HepG2 (cell line): ENCODE measurements around the gene PLAGL2. TPM values are rescaled to one million over a fixed set of nuclear protein-coding genes. Genes with fewer than 3 reads are reported as not detected.
A peak's percentile ranks its signal among the peaks of the same experiment; 100 is the strongest.

Source experiments
- CBFB ChIP-seq: sonication (generic); formaldehyde crosslinking; IDR thresholded peaks from 2 replicates; pipeline ENCODE4 v1.4.0; 2020; ENCODE audit warnings: missing genetic modification reagents
- CCAR2 ChIP-seq: fragments of 200-400 bp; formaldehyde crosslinking; optimal IDR thresholded peaks from 2 replicates; pipeline ENCODE3; 2018; ENCODE audit warnings: low read depth, mild to moderate bottlenecking, low read length, moderate library complexity
- CREM ChIP-seq, 2 experiments: sonication (generic) in 1 of 2; formaldehyde crosslinking in 1 of 2; IDR thresholded peaks; 2 replicates each; pipeline versions ENCODE4 v1.4.0 to v1.6.1; 2016 to 2020; ENCODE audit warnings: antibody characterized with exemption in 1 of 2, mild to moderate bottlenecking in 1 of 2, missing genetic modification reagents in 1 of 2
- FUBP1 ChIP-seq: sonication (generic); formaldehyde crosslinking; IDR thresholded peaks from 2 replicates; pipeline ENCODE4 v1.5.1; 2020; ENCODE audit warnings: missing genetic modification reagents, mild to moderate bottlenecking, borderline replicate concordance
- IKZF5 ChIP-seq: IDR thresholded peaks from 2 replicates; pipeline ENCODE4 v1.6.1; 2018; ENCODE audit warnings: missing genetic modification reagents, mild to moderate bottlenecking, missing compliant biosample characterization
- NFYC ChIP-seq: IDR thresholded peaks from 2 replicates; pipeline ENCODE4 v1.6.1; 2016; ENCODE audit warnings: missing genetic modification reagents, missing compliant biosample characterization
- NONO ChIP-seq, 2 experiments: fragments of 450-650 bp in 1 of 2; sonication (generic) in 1 of 2; formaldehyde crosslinking in 1 of 2; IDR thresholded peaks in 1 of 2; conservative IDR thresholded peaks in 1 of 2; 2 replicates each; pipeline versions ENCODE4 v1.6.1 to v1.8.0; 2017 to 2022; ENCODE audit warnings: mild to moderate bottlenecking in 1 of 2, missing genetic modification reagents in 1 of 2, moderate library complexity in 1 of 2
- NR0B2 ChIP-seq: sonication (generic); formaldehyde crosslinking; IDR thresholded peaks from 2 replicates; pipeline ENCODE4 v1.4.0; 2020; ENCODE audit warnings: mild to moderate bottlenecking, missing genetic modification reagents
- SIX1 ChIP-seq: sonication (generic); formaldehyde crosslinking; IDR thresholded peaks from 2 replicates; pipeline ENCODE4 v1.4.0; 2020; ENCODE audit warnings: missing genetic modification reagents, borderline replicate concordance
- SMAD1 ChIP-seq: sonication (generic); formaldehyde crosslinking; IDR thresholded peaks from 2 replicates; pipeline ENCODE4 v1.4.0; 2020; ENCODE audit warnings: missing genetic modification reagents, low read depth, mild to moderate bottlenecking, borderline replicate concordance
- TARDBP ChIP-seq: sonication (generic); formaldehyde crosslinking; IDR thresholded peaks from 2 replicates; pipeline ENCODE4 v1.8.0; 2022; ENCODE audit warnings: mild to moderate bottlenecking, missing genetic modification reagents
- TCF12 ChIP-seq, 2 experiments: fragments of 450-650 bp in 1 of 2; sonication (generic) in 1 of 2; formaldehyde crosslinking in 1 of 2; IDR thresholded peaks; 2 replicates each; pipeline versions ENCODE4 v1.6.1 to v1.8.0; 2017 to 2022; ENCODE audit warnings: antibody characterized with exemption in 1 of 2, mild to moderate bottlenecking in 1 of 2, missing genetic modification reagents in 1 of 2, moderate library complexity in 1 of 2
- ZBTB7A ChIP-seq: sonication (generic); formaldehyde crosslinking; IDR thresholded peaks from 2 replicates; pipeline ENCODE4 v1.8.0; 2022; ENCODE audit warnings: mild to moderate bottlenecking, missing genetic modification reagents
- ZMYM4 ChIP-seq: sonication (generic); formaldehyde crosslinking; IDR thresholded peaks from 2 replicates; pipeline ENCODE4 v1.8.1; 2023; ENCODE audit warnings: mild to moderate bottlenecking, missing genetic modification reagents
- ZNF136 ChIP-seq: sonication (generic); formaldehyde crosslinking; IDR thresholded peaks from 2 replicates; pipeline ENCODE4 v1.8.1; 2022; ENCODE audit warnings: low read depth, mild to moderate bottlenecking, moderate library complexity, missing genetic modification reagents
- ZNF331 ChIP-seq: sonication (generic); formaldehyde crosslinking; IDR thresholded peaks from 2 replicates; pipeline ENCODE4 v1.4.0; 2020; ENCODE audit warnings: missing genetic modification reagents
- ZNF510 ChIP-seq: sonication (generic); formaldehyde crosslinking; IDR thresholded peaks from 2 replicates; pipeline ENCODE4 v1.4.0; 2020; ENCODE audit warnings: low read depth, mild to moderate bottlenecking, missing genetic modification reagents
- ZNF547 ChIP-seq: sonication (generic); formaldehyde crosslinking; IDR thresholded peaks from 2 replicates; pipeline ENCODE4 v1.5.1; 2020; ENCODE audit warnings: mild to moderate bottlenecking, missing genetic modification reagents
- polyA plus RNA-seq, 8 experiments: library from polyadenylated mRNA; depleted of rRNA in 3 of 8; stranded (reverse) in 7 of 8; unstranded in 1 of 8; fragments of >200 nt; fragmentation: Illumina TruSeq in 4 of 8; extraction: Trizol in 4 of 8; gene quantifications; 2 replicates each; pipeline versions ENCODE4 v1.2.1 to v1.2.3, GENCODE V29; 2011 to 2016; ENCODE audit warnings: low read depth in 4 of 8, missing spikeins in 1 of 8, mixed read lengths in 1 of 8; ENCODE audit not compliant: insufficient read depth in 1 of 8
- total RNA-seq, 5 experiments: library from RNA; depleted of rRNA; stranded (reverse); fragments of >200 nt; fragmentation: Illumina TruSeq; extraction: Trizol; gene quantifications; 2 replicates each; pipeline ENCODE4 v1.2.3, GENCODE V29; 2016; ENCODE audit warnings: low read depth in 1 of 5
- TF ChIP-seq, protein P1 (sequence below): sonication (generic); formaldehyde crosslinking; IDR thresholded peaks from 2 replicates; pipeline ENCODE4 v1.9.0; 2021; ENCODE audit warnings: missing genetic modification reagents, borderline replicate concordance

PLAGL2 gene
- total and polyA plus RNA-seq, 2 of the 13 experiments (the other 11 are each of a cell fraction or from before 2014, with no cell fraction given), result 15.2 to 15.3 TPM

DNA sequence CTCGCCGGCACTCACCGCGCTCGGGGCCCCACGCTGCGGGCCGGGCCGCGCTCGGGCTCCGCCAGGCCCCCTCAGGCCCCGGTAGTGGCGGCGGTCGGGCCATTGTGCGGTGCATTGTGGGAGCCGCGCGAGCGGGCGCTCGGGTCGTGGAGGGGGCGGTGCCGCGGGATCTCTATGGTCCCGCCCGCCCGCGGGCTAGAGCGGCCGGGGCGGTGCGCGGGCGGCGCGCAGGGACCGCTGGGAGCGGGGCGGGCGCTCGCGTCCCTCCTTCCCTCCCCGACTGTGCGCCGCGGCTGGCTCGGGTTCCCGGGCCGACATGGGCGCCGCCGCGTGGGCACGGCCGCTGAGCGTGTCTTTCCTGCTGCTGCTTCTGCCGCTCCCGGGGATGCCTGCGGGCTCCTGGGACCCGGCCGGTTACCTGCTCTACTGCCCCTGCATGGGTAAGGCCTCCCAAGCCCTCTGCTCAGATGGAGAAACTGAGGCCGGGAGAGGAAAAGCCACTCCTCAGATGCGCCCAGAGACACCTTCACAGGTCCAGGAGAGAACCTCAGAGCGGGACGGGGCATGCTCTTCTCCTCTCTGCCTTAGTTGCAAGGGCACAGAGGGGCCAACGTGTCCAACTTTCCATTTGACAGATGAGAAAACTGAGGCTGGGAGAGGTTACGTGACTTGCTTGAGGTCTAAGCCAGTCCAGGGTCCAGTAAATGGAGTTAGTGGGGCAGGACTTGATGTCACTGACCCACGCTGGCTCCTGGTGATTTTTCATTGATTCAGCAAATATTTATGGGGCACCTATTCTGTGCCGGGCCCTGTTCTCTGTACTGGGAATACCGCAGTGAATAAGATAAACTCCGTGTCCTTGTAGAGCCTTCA lies at the start of gene PLAGL2, which contains the start of gene POFUT1 (continued):
- peak; percentile 68 for TF ChIP-seq CBFB (CRISPR knock-in tag)
- TF ChIP-seq, protein P1, sequence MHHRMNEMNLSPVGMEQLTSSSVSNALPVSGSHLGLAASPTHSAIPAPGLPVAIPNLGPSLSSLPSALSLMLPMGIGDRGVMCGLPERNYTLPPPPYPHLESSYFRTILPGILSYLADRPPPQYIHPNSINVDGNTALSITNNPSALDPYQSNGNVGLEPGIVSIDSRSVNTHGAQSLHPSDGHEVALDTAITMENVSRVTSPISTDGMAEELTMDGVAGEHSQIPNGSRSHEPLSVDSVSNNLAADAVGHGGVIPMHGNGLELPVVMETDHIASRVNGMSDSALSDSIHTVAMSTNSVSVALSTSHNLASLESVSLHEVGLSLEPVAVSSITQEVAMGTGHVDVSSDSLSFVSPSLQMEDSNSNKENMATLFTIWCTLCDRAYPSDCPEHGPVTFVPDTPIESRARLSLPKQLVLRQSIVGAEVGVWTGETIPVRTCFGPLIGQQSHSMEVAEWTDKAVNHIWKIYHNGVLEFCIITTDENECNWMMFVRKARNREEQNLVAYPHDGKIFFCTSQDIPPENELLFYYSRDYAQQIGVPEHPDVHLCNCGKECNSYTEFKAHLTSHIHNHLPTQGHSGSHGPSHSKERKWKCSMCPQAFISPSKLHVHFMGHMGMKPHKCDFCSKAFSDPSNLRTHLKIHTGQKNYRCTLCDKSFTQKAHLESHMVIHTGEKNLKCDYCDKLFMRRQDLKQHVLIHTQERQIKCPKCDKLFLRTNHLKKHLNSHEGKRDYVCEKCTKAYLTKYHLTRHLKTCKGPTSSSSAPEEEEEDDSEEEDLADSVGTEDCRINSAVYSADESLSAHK (CRISPR knock-in tag), result peak; percentile 46; the same call in 1 of the 2 replicates
- TF ChIP-seq CCAR2, result no peak
- peak; percentile 88 for TF ChIP-seq ZMYM4 (CRISPR knock-in tag)
- TF ChIP-seq SMAD1 (CRISPR knock-in tag), result peak; percentile 53; the same call in 1 of the 2 replicates
- TF ChIP-seq NONO (IDR thresholded peaks at IDR 0.05), result no peak
- peak; percentile 48 for TF ChIP-seq NONO (CRISPR knock-in tag; conservative IDR thresholded peaks at IDR 0.05)
- peak; percentile 82; the same call in 1 of the 2 replicates for TF ChIP-seq IKZF5 (CRISPR knock-in tag)
- no peak; the same call in none of the 2 replicates for TF ChIP-seq NFYC (CRISPR knock-in tag)
- TF ChIP-seq ZNF547 (CRISPR knock-in tag), result peak; percentile 95
- no peak for TF ChIP-seq ZNF510 (CRISPR knock-in tag)
- peak; percentile 73 for TF ChIP-seq ZNF331 (CRISPR knock-in tag)
- TF ChIP-seq SIX1, result peak; percentile 8; the same call in 1 of the 2 replicates
- TF ChIP-seq FUBP1 (CRISPR knock-in tag), result 0 out of 2 replicates have a peak, but pooled peaks have one; percentile 50
- no peak for TF ChIP-seq ZNF136 (CRISPR knock-in tag)
- peak; percentile 55; the same call in 1 of the 2 replicates for TF ChIP-seq NR0B2 (CRISPR knock-in tag)
- TF ChIP-seq CREM (IDR thresholded peaks at IDR 0.05), result no peak
- TF ChIP-seq CREM (CRISPR knock-in tag; IDR thresholded peaks at IDR 0.05), result no peak
- TF ChIP-seq TCF12 (IDR thresholded peaks at IDR 0.05), result no peak
- TF ChIP-seq TCF12 (CRISPR knock-in tag; IDR thresholded peaks at IDR 0.05), result peak; percentile 37
- peak; percentile 15; the same call in 1 of the 2 replicates for TF ChIP-seq TARDBP
- no peak; the same call in 1 of the 2 replicates for TF ChIP-seq ZBTB7A (CRISPR knock-in tag)
